ENCODE data around the gene NIFK. TPM values are rescaled to one million over a fixed set of nuclear protein-coding genes. Genes with fewer than 3 reads are reported as not detected.
"Not testable (repeated sequence)": the region's sequence is repeated elsewhere in the genome, so short reads cannot be mapped to it uniquely, and the experiment has no call there.

NIFK gene
- total and polyA plus RNA-seq, 9 donors = 45.3 to 66.4 (median 53.9) TPM

DNA sequence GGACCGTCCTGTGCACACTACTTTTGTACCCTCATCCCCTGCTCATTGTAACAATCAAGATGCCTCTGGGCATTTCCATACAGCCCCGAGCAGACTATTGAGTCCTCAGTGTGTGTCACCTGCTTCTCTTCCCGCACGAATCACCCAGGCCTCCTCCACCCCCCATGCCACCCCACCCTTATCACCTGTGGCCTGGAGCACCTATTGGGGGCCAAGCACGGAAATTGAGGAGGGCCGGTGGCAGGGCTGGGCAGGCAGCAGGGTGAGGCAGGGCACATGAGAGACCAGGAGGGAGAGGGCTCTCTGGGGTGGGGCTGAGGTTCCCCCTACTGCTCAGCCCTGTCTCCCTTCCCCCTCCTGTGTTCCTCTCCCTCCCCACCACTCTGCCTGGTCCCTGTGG lies 4.3 kb upstream of the NIFK start:
- Histone ChIP-seq H3K27ac (ENCODE audit: low read length) (no peak overlapping the region), H3K4me1 (ENCODE audit: control insufficient read depth, insufficient read depth, low read length) (no peaks in the 10 kb centered on the region), H3K27me3 (ENCODE audit: control insufficient read depth, insufficient read depth, low read length) (no peaks in the 10 kb centered on the region), H3K9me3 (replicated peaks; ENCODE audit: control insufficient read depth, low read depth, low read length) (no peaks in the 10 kb centered on the region), H3K4me3 (ENCODE audit: low read length) (no peak overlapping the region), H3K36me3 (ENCODE audit: control insufficient read depth, insufficient read depth, low read length) (no peaks in the 10 kb centered on the region)
- DNase-seq = no peak
- 83% methylated on average over 1 of the region's 6 CpGs for WGBS (ENCODE audit: insufficient coverage)

DNA sequence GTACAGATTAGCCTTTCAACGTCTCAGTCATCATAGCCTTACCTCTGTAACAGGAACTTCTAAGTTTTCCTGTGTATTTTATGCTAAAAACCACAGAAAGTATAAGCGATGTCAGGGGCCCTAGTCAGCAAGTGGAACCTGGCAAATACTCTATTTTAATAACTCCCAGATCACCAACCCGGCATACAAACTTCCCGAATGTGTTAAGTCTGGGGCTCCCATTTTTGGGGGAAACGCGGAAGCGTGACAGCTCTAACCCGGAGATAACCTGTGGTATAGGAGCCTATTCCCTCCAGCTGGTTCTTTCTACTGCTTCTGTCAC lies 574 bp downstream of the NIFK start:
- H3K27ac ChIP-seq (ENCODE audit: low read length) = peak overlapping the region; percentile 88
- peaks cover 19% of the 10 kb centered on the region for H3K36me3 ChIP-seq (ENCODE audit: control insufficient read depth, insufficient read depth, low read length)
- 0% methylated on average over 4 of the region's 8 CpGs for WGBS (ENCODE audit: insufficient coverage)
- peaks cover 2% of the 10 kb centered on the region for H3K4me1 ChIP-seq (ENCODE audit: control insufficient read depth, insufficient read depth, low read length)
- H3K4me3 ChIP-seq (ENCODE audit: low read length) = peak overlapping the region; percentile 90
- no peaks in the 10 kb centered on the region for H3K9me3 ChIP-seq (replicated peaks; ENCODE audit: control insufficient read depth, low read depth, low read length)
- DNase-seq = no peak
- no peaks in the 10 kb centered on the region for H3K27me3 ChIP-seq (ENCODE audit: control insufficient read depth, insufficient read depth, low read length)

DNA sequence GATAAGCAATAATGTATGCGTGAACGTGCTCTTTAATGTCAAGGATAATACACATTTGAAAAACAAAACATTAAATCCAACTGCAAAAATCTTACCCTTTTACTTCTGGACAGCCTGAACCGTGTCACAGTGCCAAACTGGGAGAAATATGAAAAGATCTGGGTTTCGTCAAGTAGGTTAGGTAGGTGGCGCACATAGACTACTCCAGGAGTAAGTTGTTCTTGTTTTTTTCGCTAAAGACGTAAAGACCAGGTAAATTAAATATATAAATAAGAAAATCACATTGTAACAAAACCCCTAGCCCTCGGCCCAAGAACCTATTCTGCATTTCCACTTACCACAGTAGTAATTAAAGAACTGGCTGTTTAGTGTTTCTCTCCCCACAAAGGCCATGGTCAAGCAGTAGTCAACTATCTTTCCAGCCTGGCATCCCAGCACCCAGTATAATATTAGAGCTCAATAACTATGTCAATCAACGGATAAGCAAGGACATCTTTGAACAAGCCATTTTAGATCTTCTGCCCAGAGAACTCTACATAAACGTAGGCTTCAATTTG lies 1.1 kb downstream of the NIFK start:
- H3K36me3 ChIP-seq (ENCODE audit: control insufficient read depth, insufficient read depth, low read length) = peaks cover 23% of the 10 kb centered on the region
- no peak for DNase-seq
- no peaks in the 10 kb centered on the region for H3K27me3 ChIP-seq (ENCODE audit: control insufficient read depth, insufficient read depth, low read length)
- H3K4me1 ChIP-seq (ENCODE audit: control insufficient read depth, insufficient read depth, low read length) = peaks cover 2% of the 10 kb centered on the region
- H3K4me3 ChIP-seq (ENCODE audit: low read length) = peak overlapping the region; percentile 90
- 6% methylated on average over 2 of the region's 10 CpGs for WGBS (ENCODE audit: insufficient coverage)
- no peaks in the 10 kb centered on the region for H3K9me3 ChIP-seq (replicated peaks; ENCODE audit: control insufficient read depth, low read depth, low read length)
- peak overlapping the region; percentile 88 for H3K27ac ChIP-seq (ENCODE audit: low read length)

DNA sequence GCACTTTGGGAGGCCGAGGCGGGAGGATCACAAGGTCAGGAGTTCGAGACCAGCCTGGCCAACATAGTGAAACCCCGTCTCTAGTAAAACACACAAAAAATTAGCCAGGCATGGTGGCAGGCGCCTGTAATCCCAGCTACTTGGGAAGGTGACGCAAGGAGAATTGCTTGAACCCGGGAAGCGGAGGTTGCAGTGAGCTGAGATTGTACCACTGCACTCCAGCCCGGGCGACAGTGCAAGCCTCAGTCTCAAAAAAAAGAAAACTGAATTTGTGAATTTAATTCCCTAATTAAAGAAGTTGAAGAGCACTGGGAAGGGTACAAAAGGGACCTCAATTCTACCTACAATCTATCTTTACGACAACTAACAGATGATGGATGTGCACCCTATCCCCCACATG lies 2.1 kb downstream of the NIFK start:
- H3K27me3 ChIP-seq (ENCODE audit: control insufficient read depth, insufficient read depth, low read length); H3K4me1 ChIP-seq (ENCODE audit: control insufficient read depth, insufficient read depth, low read length); H3K4me3 ChIP-seq (ENCODE audit: low read length); DNase-seq; H3K9me3 ChIP-seq (replicated peaks; ENCODE audit: control insufficient read depth, low read depth, low read length); H3K27ac ChIP-seq (ENCODE audit: low read length): not testable (repeated sequence)
- WGBS (ENCODE audit: insufficient coverage) = 86% methylated on average over 7 of the region's 11 CpGs
- H3K36me3 ChIP-seq (ENCODE audit: control insufficient read depth, insufficient read depth, low read length) = peaks cover 31% of the 10 kb centered on the region

GRCh38 chr2:121731366-121731765 lies 5.3 kb downstream of the NIFK start:
- no peak for DNase-seq
- Histone ChIP-seq H3K36me3 (ENCODE audit: control insufficient read depth, insufficient read depth, low read length) (peaks cover 47% of the 10 kb centered on the region), H3K4me3 (ENCODE audit: low read length) (no peak overlapping the region), H3K9me3 (replicated peaks; ENCODE audit: control insufficient read depth, low read depth, low read length) (no peaks in the 10 kb centered on the region), H3K27me3 (ENCODE audit: control insufficient read depth, insufficient read depth, low read length) (no peaks in the 10 kb centered on the region), H3K4me1 (ENCODE audit: control insufficient read depth, insufficient read depth, low read length) (peaks cover 2% of the 10 kb centered on the region), H3K27ac (ENCODE audit: low read length) (no peak overlapping the region)
- WGBS (ENCODE audit: insufficient coverage) = 87% methylated on average over 6 of the region's 6 CpGs

GRCh38 chr2:121727950-121728349 lies 8.7 kb downstream of the NIFK start:
- Histone ChIP-seq H3K27ac (ENCODE audit: low read length) (no peak overlapping the region), H3K4me3 (ENCODE audit: low read length) (no peak overlapping the region), H3K27me3 (ENCODE audit: control insufficient read depth, insufficient read depth, low read length) (no peaks in the 10 kb centered on the region), H3K36me3 (ENCODE audit: control insufficient read depth, insufficient read depth, low read length) (peaks cover 42% of the 10 kb centered on the region), H3K9me3 (replicated peaks; ENCODE audit: control insufficient read depth, low read depth, low read length) (no peaks in the 10 kb centered on the region), H3K4me1 (ENCODE audit: control insufficient read depth, insufficient read depth, low read length) (no peaks in the 10 kb centered on the region)
- DNase-seq = no peak

DNA sequence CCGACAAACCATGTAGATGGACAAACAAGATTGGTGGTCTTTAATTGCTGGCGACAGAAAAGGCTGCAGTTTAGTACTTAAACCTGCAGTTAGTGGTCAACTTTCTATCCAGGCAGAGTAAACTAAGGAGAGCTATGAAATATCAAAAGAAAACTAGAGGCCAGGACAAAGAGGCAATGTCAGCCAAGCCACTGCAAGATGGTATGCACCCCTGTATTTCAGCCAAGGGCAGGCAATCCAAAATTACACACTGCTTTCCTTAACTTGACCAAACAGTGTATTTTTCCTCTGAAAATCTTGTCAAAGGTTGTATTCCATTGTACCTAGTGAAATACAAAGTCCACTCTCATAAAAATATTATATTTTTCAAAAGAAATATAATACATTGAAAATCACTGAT lies 9.3 kb downstream of the NIFK start:
- H3K27me3 ChIP-seq (ENCODE audit: control insufficient read depth, insufficient read depth, low read length) = no peaks in the 10 kb centered on the region
- no peaks in the 10 kb centered on the region for H3K9me3 ChIP-seq (replicated peaks; ENCODE audit: control insufficient read depth, low read depth, low read length)
- no peak overlapping the region for H3K4me3 ChIP-seq (ENCODE audit: low read length)
- H3K4me1 ChIP-seq (ENCODE audit: control insufficient read depth, insufficient read depth, low read length) = no peaks in the 10 kb centered on the region
- H3K27ac ChIP-seq (ENCODE audit: low read length) = no peak overlapping the region
- H3K36me3 ChIP-seq (ENCODE audit: control insufficient read depth, insufficient read depth, low read length) = peaks cover 42% of the 10 kb centered on the region
- no CpG with 5 or more reads among the region's 2 CpGs for WGBS (ENCODE audit: insufficient coverage)
- no peak for DNase-seq

DNA sequence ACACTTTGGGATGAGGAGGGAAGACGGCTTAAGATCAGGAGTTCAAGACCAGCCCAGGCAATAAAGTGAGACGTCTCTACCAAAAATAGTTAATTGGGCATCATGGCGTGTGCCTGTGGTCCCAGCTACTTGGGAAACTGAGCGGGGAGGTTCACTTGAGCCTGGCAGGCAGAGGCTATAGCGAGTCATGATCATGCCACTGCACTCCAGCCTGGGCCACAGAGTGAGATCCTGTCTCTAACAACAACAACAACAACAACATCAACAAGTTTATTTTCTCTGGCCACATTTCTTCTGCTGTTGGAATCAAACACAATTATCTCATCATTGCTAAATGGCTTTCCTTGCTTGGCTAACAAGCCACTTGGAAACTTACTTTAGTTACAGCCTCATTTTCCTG lies 13.4 kb downstream of the NIFK start:
- Histone ChIP-seq H3K4me1 (ENCODE audit: control insufficient read depth, insufficient read depth, low read length) (no peaks in the 10 kb centered on the region), H3K36me3 (ENCODE audit: control insufficient read depth, insufficient read depth, low read length) (peaks cover 11% of the 10 kb centered on the region), H3K4me3 (ENCODE audit: low read length) (no peak overlapping the region), H3K27ac (ENCODE audit: low read length) (no peak overlapping the region), H3K9me3 (replicated peaks; ENCODE audit: control insufficient read depth, low read depth, low read length) (no peaks in the 10 kb centered on the region), H3K27me3 (ENCODE audit: control insufficient read depth, insufficient read depth, low read length) (no peaks in the 10 kb centered on the region)
- no peak for DNase-seq
- 76% methylated on average over 5 of the region's 5 CpGs for WGBS (ENCODE audit: insufficient coverage)

DNA sequence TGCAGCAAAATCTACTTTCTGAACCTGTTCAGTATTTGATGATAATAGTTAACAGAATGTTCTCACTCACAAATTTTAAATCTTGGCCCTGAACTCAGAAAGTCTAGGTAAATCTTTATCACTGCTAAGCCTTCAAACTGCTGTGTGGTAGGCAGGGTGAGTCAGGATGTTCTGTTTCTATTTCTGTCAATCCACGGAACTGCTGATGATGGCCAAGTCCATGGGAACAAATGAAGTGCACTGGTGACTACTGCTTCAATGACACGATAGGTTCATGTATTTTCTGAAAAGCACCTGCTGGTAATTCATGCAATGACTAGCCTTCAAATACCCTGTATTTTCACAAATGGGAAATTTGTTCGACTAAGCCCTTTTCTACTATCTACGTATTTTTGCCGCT lies 14.2 kb downstream of the NIFK start:
- no peak overlapping the region for H3K27ac ChIP-seq (ENCODE audit: low read length)
- WGBS (ENCODE audit: insufficient coverage) = 53% methylated on average over 3 of the region's 5 CpGs

DNA sequence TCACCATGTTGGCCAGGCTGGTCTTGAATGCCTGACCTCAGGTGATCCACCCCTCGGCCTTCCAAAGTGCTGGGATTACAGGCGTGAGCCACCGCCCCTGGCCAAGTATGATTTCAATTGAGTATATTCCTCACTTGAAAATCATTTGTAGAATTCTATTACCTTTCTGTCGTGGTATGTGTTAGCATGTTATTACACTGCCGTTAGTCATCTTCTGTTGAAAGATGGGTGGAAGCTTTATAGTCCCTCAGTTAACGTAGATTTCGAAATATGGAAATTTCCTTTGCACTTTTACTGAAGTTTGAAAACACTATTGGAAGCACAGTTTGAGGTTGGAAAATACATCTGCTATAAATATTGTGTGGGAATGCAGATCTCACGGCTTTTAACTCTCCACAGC lies 14.7 kb downstream of the NIFK start:
- Histone ChIP-seq H3K9me3 (replicated peaks; ENCODE audit: control insufficient read depth, low read depth, low read length) (no peaks in the 10 kb centered on the region), H3K27me3 (ENCODE audit: control insufficient read depth, insufficient read depth, low read length) (no peaks in the 10 kb centered on the region), H3K27ac (ENCODE audit: low read length) (no peak overlapping the region), H3K4me3 (ENCODE audit: low read length) (no peak overlapping the region), H3K4me1 (ENCODE audit: control insufficient read depth, insufficient read depth, low read length) (no peaks in the 10 kb centered on the region), H3K36me3 (ENCODE audit: control insufficient read depth, insufficient read depth, low read length) (peaks cover 8% of the 10 kb centered on the region)
- WGBS (ENCODE audit: insufficient coverage) = no CpG with 5 or more reads among the region's 8 CpGs
- peak; percentile 51 for DNase-seq

More for the DNA sequence above, 14.2 kb downstream of the NIFK start:
- Histone ChIP-seq H3K4me1 (ENCODE audit: control insufficient read depth, insufficient read depth, low read length) (no peaks in the 10 kb centered on the region), H3K36me3 (ENCODE audit: control insufficient read depth, insufficient read depth, low read length) (peaks cover 11% of the 10 kb centered on the region), H3K27me3 (ENCODE audit: control insufficient read depth, insufficient read depth, low read length) (no peaks in the 10 kb centered on the region), H3K9me3 (replicated peaks; ENCODE audit: control insufficient read depth, low read depth, low read length) (no peaks in the 10 kb centered on the region), H3K4me3 (ENCODE audit: low read length) (no peak overlapping the region)
- no peak for DNase-seq

- DNase-seq = no peak
- no peaks in the 10 kb centered on the region for H3K27me3 ChIP-seq (ENCODE audit: control insufficient read depth, insufficient read depth, low read length)
- WGBS (ENCODE audit: insufficient coverage) = 85% methylated on average over 3 of the region's 6 CpGs
- no peaks in the 10 kb centered on the region for H3K36me3 ChIP-seq (ENCODE audit: control insufficient read depth, insufficient read depth, low read length)
- H3K4me3 ChIP-seq (ENCODE audit: low read length) = no peak overlapping the region
- H3K27ac ChIP-seq (ENCODE audit: low read length) = no peak overlapping the region
- H3K4me1 ChIP-seq (ENCODE audit: control insufficient read depth, insufficient read depth, low read length) = no peaks in the 10 kb centered on the region
- no peaks in the 10 kb centered on the region for H3K9me3 ChIP-seq (replicated peaks; ENCODE audit: control insufficient read depth, low read depth, low read length)
Observed at GRCh38 chr2:121717529-121717928, 19.1 kb downstream of the NIFK start.
